ENCODE measurements around the gene CEMIP. TPM values are rescaled to one million over a fixed set of nuclear protein-coding genes. Genes with fewer than 3 reads are reported as not detected.

The CEMIP gene
- total RNA-seq, 1 experiment from 2014 or later, result 3.5 TPM

DNA sequence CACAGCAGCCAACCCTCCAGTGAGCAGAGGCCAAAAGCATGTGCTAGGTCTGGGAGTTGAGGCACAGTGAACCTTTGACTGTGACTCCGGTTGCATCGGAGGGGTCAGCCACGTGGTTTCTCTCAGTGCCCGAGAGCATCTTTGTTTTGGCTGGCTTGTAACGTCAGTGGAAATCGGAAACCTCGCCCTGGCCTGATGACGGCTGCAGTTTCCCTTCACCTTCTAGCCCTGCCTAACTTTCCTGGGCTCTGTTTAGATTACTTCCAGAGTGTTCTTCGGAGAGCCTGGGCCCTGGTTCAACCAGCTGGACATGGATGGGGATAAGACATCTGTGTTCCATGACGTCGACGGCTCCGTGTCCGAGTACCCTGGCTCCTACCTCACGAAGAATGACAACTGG is 153.8 kb downstream of the CEMIP start:
- Histone ChIP-seq H3K9ac (ENCODE audit: low read length) (no peak overlapping the region), H3K27ac (ENCODE audit: low read depth, low read length) (no peak overlapping the region), H3K4me1 (ENCODE audit: control insufficient read depth in 1 of 2, insufficient read depth in 2 of 2, low read length in 2 of 2) (peaks cover 6 to 18% of the 10 kb centered on the region in 2 experiments), H3K79me2 (ENCODE audit: insufficient read depth, low read length) (no peaks in the 10 kb centered on the region), H3K36me3 (ENCODE audit: control insufficient read depth in 1 of 2, insufficient read depth in 2 of 2, low read length in 2 of 2) (peaks cover 0 to 4% of the 10 kb centered on the region in 2 experiments; a peak in 1 of 4 replicates), H4K20me1 (ENCODE audit: insufficient read depth) (no peaks in the 10 kb centered on the region), H3K9me2 (ENCODE audit: insufficient read depth) (no peaks in the 10 kb centered on the region), H3K9me3 (ENCODE audit: control insufficient read depth in 1 of 2, insufficient read depth in 1 of 2, low read depth in 1 of 2, low read length in 2 of 2) (no peaks in the 10 kb centered on the region), H3K4me2 (ENCODE audit: low read length) (no peak overlapping the region), H3K27me3 (ENCODE audit: insufficient read depth, low read length) (no peaks in the 10 kb centered on the region), H3K4me3 (replicated peaks in 1 of 2; ENCODE audit: low read depth in 1 of 2, low read length in 2 of 2) (no peak overlapping the region), H2AFZ (ENCODE audit: low read depth, low read length, poor library complexity, severe bottlenecking) (no peak overlapping the region)
- ChIA-PET CTCF (no interaction called here), POLR2A (no interaction called here), RAD21 (ENCODE audit: low non-redundant PET in 1 of 2, low total read pairs in 2 of 2, uncharacterized antibody in 2 of 2, unreplicated experiment in 2 of 2) (no interaction called here)
- TF ChIP-seq ZFX (IDR thresholded peaks at IDR 0.05) (no peak), RAD21 (IDR thresholded peaks at IDR 0.05; ENCODE audit: low read depth) (no peak), EGR1 (IDR thresholded peaks at IDR 0.05; ENCODE audit: low read depth) (no peak), SRF (IDR thresholded peaks at IDR 0.05; ENCODE audit: low read depth) (no peak), POLR2A (IDR thresholded peaks at IDR 0.05; ENCODE audit: borderline replicate concordance, extremely low read depth, insufficient read depth, insufficient read length) (no peak), TCF7L2 (IDR thresholded peaks at IDR 0.05; ENCODE audit: borderline replicate concordance, extremely low read depth, insufficient read depth, insufficient read length) (no peak), ZNF274 (IDR thresholded peaks at IDR 0.05; ENCODE audit: low read depth, low read length) (no peak), EZH2 (IDR thresholded peaks at IDR 0.05) (no peak), YY1 (IDR thresholded peaks at IDR 0.05; ENCODE audit: extremely low read depth, insufficient replicate concordance, low read depth, low read length) (no peak), POLR2AphosphoS5 (IDR thresholded peaks at IDR 0.05; ENCODE audit: low read depth, low read length) (no peak), CEBPB (IDR thresholded peaks at IDR 0.05; ENCODE audit: low read depth) (no peak)
- TF ChIP-seq, protein P1, sequence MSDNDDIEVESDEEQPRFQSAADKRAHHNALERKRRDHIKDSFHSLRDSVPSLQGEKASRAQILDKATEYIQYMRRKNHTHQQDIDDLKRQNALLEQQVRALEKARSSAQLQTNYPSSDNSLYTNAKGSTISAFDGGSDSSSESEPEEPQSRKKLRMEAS (IDR thresholded peaks at IDR 0.05), result no peak
- TF ChIP-seq, protein P2, sequence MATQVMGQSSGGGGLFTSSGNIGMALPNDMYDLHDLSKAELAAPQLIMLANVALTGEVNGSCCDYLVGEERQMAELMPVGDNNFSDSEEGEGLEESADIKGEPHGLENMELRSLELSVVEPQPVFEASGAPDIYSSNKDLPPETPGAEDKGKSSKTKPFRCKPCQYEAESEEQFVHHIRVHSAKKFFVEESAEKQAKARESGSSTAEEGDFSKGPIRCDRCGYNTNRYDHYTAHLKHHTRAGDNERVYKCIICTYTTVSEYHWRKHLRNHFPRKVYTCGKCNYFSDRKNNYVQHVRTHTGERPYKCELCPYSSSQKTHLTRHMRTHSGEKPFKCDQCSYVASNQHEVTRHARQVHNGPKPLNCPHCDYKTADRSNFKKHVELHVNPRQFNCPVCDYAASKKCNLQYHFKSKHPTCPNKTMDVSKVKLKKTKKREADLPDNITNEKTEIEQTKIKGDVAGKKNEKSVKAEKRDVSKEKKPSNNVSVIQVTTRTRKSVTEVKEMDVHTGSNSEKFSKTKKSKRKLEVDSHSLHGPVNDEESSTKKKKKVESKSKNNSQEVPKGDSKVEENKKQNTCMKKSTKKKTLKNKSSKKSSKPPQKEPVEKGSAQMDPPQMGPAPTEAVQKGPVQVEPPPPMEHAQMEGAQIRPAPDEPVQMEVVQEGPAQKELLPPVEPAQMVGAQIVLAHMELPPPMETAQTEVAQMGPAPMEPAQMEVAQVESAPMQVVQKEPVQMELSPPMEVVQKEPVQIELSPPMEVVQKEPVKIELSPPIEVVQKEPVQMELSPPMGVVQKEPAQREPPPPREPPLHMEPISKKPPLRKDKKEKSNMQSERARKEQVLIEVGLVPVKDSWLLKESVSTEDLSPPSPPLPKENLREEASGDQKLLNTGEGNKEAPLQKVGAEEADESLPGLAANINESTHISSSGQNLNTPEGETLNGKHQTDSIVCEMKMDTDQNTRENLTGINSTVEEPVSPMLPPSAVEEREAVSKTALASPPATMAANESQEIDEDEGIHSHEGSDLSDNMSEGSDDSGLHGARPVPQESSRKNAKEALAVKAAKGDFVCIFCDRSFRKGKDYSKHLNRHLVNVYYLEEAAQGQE (IDR thresholded peaks at IDR 0.05; ENCODE audit: low read depth), result no peak
- TF ChIP-seq, protein P3, sequence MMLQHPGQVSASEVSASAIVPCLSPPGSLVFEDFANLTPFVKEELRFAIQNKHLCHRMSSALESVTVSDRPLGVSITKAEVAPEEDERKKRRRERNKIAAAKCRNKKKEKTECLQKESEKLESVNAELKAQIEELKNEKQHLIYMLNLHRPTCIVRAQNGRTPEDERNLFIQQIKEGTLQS (IDR thresholded peaks at IDR 0.05), result no peak
- TF ChIP-seq, protein P4, sequence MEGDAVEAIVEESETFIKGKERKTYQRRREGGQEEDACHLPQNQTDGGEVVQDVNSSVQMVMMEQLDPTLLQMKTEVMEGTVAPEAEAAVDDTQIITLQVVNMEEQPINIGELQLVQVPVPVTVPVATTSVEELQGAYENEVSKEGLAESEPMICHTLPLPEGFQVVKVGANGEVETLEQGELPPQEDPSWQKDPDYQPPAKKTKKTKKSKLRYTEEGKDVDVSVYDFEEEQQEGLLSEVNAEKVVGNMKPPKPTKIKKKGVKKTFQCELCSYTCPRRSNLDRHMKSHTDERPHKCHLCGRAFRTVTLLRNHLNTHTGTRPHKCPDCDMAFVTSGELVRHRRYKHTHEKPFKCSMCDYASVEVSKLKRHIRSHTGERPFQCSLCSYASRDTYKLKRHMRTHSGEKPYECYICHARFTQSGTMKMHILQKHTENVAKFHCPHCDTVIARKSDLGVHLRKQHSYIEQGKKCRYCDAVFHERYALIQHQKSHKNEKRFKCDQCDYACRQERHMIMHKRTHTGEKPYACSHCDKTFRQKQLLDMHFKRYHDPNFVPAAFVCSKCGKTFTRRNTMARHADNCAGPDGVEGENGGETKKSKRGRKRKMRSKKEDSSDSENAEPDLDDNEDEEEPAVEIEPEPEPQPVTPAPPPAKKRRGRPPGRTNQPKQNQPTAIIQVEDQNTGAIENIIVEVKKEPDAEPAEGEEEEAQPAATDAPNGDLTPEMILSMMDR (IDR thresholded peaks at IDR 0.05 in 2 of 3, conservative IDR thresholded peaks at IDR 0.05 in 1 of 3; ENCODE audit: borderline replicate concordance in 1 of 3, insufficient read depth in 1 of 3, low read depth in 2 of 3, low read length in 2 of 3), result no peak
- TF ChIP-seq, protein P5, sequence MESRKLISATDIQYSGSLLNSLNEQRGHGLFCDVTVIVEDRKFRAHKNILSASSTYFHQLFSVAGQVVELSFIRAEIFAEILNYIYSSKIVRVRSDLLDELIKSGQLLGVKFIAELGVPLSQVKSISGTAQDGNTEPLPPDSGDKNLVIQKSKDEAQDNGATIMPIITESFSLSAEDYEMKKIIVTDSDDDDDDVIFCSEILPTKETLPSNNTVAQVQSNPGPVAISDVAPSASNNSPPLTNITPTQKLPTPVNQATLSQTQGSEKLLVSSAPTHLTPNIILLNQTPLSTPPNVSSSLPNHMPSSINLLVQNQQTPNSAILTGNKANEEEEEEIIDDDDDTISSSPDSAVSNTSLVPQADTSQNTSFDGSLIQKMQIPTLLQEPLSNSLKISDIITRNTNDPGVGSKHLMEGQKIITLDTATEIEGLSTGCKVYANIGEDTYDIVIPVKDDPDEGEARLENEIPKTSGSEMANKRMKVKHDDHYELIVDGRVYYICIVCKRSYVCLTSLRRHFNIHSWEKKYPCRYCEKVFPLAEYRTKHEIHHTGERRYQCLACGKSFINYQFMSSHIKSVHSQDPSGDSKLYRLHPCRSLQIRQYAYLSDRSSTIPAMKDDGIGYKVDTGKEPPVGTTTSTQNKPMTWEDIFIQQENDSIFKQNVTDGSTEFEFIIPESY (IDR thresholded peaks at IDR 0.05; ENCODE audit: extremely low read depth, insufficient replicate concordance, low read length), result no peak
- DNase-seq (ENCODE audit: low read depth, low spot score) (no peak), ATAC-seq (no peak)
- no TSS peak for BruUV-seq (replicated peaks)
- intact Hi-C loops (cut with micrococcal nuclease), result no loop called here

Measured in HCT116 (cell line).